LNCAP (cell line): ENCODE results near the gene STAC.

Experiments
- CTCF ChIP-seq: fragments of 450-650 bp; IDR thresholded peaks from 2 replicates; pipeline ENCODE4 v1.5.1; 2017; ENCODE audit warnings: mild to moderate bottlenecking

STAC gene

GRCh38 chr3:36489679-36490425 lies 109.5 kb downstream of the STAC start:
- no peak for TF ChIP-seq CTCF

- TF ChIP-seq CTCF: no peak
Measured at GRCh38 chr3:36493051-36493450, 112.7 kb downstream of the STAC start.

GRCh38 chr3:36494461-36495109 lies 114.3 kb downstream of the STAC start:
- no peak for TF ChIP-seq CTCF

GRCh38 chr3:36496684-36497633 lies 116.7 kb downstream of the STAC start:
- no peak for TF ChIP-seq CTCF

GRCh38 chr3:36501616-36502015 lies 121.3 kb downstream of the STAC start:
- TF ChIP-seq CTCF: no peak

- TF ChIP-seq CTCF: no peak
Measured at GRCh38 chr3:36505393-36505792, 125.1 kb downstream of the STAC start.

- TF ChIP-seq CTCF: no peak
Measured at GRCh38 chr3:36511791-36512486, 131.6 kb downstream of the STAC start.
